BLaER1 treated with 17β-estradiol and CSF1 and Interleukin-3, amounts not matched to agents 10 nM and 100 nM (cell line): ENCODE data around the gene CCL14.

Experiments
- H3K27ac ChIP-seq, 11 experiments: shearing (Covaris generic); formaldehyde crosslinking; 2 replicates each; pipeline ENCODE4 v1.8.1; 2022
- H3K27me3 ChIP-seq, 11 experiments: shearing (Covaris generic); formaldehyde crosslinking; 2 replicates each; pipeline ENCODE4 v1.8.1; 2022
- H3K36me3 ChIP-seq, 11 experiments: shearing (Covaris generic); formaldehyde crosslinking; 2 replicates each; pipeline ENCODE4 v1.8.1; 2022
- H3K4me1 ChIP-seq, 10 experiments: shearing (Covaris generic); formaldehyde crosslinking; 2 replicates each; pipeline ENCODE4 v1.8.1; 2022
- H3K4me2 ChIP-seq, 11 experiments: shearing (Covaris generic); formaldehyde crosslinking; 2 replicates each; pipeline ENCODE4 v1.8.1; 2022
- H3K4me3 ChIP-seq, 10 experiments: shearing (Covaris generic); formaldehyde crosslinking; 2 replicates each; pipeline ENCODE4 v1.8.1; 2022
- H3K9ac ChIP-seq, 11 experiments: shearing (Covaris generic); formaldehyde crosslinking; 2 replicates each; pipeline ENCODE4 v1.8.1; 2022
- H3K9me3 ChIP-seq, 11 experiments: shearing (Covaris generic); formaldehyde crosslinking; replicated peaks in 1 of 11; 2 replicates each; pipeline ENCODE4 v1.8.1; 2022
- H4K20me1 ChIP-seq, 11 experiments: shearing (Covaris generic); formaldehyde crosslinking; 2 replicates each; pipeline ENCODE4 v1.8.1; 2022
- Cebpa-rat ChIP-seq, 11 experiments: shearing (Covaris generic); IDR thresholded peaks; 2 replicates each; pipeline ENCODE4 v1.8.1; 2022

The CCL14 gene

DNA sequence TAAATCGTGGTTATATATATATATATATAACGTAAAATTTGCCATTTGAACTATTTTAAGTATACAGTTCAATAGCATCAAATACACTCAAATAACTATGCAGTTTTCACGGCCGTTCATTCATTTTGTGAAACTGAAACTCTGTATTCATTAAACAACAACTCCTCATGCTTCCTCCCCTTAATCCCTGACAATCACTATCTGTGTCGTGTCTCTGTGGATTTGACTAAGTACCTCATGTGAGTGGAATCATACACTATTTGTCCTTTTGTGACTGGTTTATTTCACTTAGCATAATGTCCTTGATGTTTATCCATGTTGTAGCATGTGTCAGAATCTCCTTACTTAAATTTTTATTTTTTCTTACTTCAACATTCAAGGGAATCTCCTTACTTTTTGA lies 28.4 kb upstream of the CCL14 start:
- Histone ChIP-seq H3K27ac (no peak overlapping the region), H3K36me3 (no peaks in the 10 kb centered on the region; a peak in 1 of 22 replicates), H4K20me1 (no peaks in the 10 kb centered on the region), H3K4me1 (peaks cover 0 to 22% (median 11%) of the 10 kb centered on the region in 10 experiments; a peak in 13 of 20 replicates), H3K4me3 (no peak overlapping the region), H3K9ac (no peak overlapping the region), H3K9me3 (peaks cover 21 to 37% (median 31%) of the 10 kb centered on the region in 11 experiments), H3K4me2 (no peak overlapping the region), H3K27me3 (no peaks in the 10 kb centered on the region)
- no peak for TF ChIP-seq Cebpa-rat (IDR thresholded peaks at IDR 0.05)

DNA sequence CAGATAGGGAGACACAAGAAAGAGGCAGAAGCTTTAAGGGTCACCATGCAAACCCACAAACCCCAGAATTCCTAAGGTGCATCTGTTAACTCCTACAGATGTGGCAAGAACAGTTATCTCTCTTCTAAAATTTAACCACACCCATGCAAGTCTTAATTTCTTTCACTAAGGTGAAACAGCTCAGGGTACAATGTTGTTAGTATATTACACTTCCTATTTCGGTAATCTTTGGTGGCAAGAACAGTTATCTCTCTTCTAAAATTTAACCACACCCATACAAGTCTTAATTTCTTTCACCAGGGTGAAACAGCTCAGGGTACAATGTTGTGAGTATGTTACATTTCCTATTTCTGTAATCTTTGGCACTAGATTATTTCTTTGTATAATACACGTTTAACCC lies 24.7 kb upstream of the CCL14 start:
- no peaks in the 10 kb centered on the region for H3K4me1 ChIP-seq
- no peaks in the 10 kb centered on the region; a peak in 2 of 22 replicates for H3K36me3 ChIP-seq
- H3K9ac ChIP-seq = no peak overlapping the region
- H4K20me1 ChIP-seq = no peaks in the 10 kb centered on the region
- no peak overlapping the region for H3K4me2 ChIP-seq
- H3K4me3 ChIP-seq = no peak overlapping the region
- no peaks in the 10 kb centered on the region for H3K27me3 ChIP-seq
- peaks cover 40 to 61% (median 55%) of the 10 kb centered on the region in 11 experiments for H3K9me3 ChIP-seq
- TF ChIP-seq Cebpa-rat (IDR thresholded peaks at IDR 0.05) = no peak
- H3K27ac ChIP-seq = no peak overlapping the region

DNA sequence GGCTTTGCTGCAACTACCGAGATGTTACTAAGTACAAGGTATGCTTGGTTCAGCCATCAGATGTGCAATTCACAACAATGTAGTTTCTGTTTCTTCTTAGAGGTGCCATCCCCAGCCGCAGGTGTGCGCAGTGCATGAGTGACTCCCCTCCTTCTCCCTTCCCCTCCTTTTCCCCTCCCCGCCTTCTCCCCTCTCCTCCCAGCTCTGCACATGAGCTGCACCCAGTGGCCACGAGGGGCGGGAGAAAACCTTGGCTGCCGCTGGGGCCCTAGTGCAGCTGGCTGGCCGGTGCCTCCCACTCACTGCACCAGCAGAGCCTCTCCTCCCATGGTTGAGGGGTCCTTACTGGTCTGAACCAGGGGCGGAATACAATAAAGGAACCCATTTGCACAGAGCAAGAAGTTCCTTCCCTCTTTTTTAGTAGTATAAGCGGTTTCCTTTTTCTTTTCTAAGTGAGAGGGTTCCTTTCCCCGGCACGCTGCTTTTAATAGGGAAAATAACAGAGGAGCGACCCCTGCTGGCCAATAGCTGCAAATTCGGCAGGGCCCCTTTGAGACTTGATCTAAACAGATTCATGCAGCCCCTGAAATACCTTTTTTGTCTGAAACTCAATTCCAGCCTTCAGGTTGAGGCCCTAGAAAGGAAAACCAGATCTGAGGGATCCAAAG lies 22.6 kb upstream of the CCL14 start:
- H4K20me1 ChIP-seq = no peaks in the 10 kb centered on the region
- no peak overlapping the region for H3K9ac ChIP-seq
- peaks cover 40 to 61% (median 55%) of the 10 kb centered on the region in 11 experiments for H3K9me3 ChIP-seq
- H3K4me1 ChIP-seq = 0 out of 20 replicates have a peak, but pooled peaks cover 0 to 4% (median 0%) of the 10 kb centered on the region in 10 experiments
- H3K4me2 ChIP-seq = no peak overlapping the region
- H3K27ac ChIP-seq = no peak overlapping the region
- H3K4me3 ChIP-seq = no peak overlapping the region
- H3K36me3 ChIP-seq = no peaks in the 10 kb centered on the region; a peak in 2 of 22 replicates
- H3K27me3 ChIP-seq = no peaks in the 10 kb centered on the region
- no peak for TF ChIP-seq Cebpa-rat (IDR thresholded peaks at IDR 0.05)

DNA sequence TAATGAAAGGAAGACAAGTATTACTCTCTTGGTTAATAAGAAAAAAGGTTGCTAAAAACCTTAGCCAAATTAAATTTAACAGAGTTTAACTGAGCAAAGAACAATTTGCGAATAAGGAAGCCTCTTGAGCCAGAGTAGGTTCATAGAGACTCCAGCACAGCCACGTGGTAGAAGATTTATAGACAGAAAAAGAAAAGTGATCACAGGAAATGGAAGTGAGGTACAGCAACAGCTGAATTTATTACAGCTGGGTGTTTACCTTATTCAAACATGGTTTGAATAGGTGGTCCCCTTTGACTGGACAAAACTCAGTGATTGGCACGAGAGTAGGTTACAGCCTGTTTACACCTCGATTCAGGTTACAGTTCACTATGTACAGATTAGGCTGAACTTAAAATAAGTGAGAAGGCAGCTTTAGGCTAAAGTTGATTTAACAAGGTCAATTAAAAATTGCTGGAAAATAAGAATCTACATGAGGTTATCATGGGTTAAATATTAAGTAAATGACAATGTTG lies 18.1 kb upstream of the CCL14 start:
- Histone ChIP-seq H3K27me3 (no peaks in the 10 kb centered on the region), H3K36me3 (no peaks in the 10 kb centered on the region; a peak in 1 of 22 replicates), H3K9ac (no peak overlapping the region), H3K4me3 (no peak overlapping the region), H3K9me3 (peaks cover 16 to 23% (median 21%) of the 10 kb centered on the region in 11 experiments), H3K4me1 (0 out of 20 replicates have a peak, but pooled peaks cover 0 to 4% (median 0%) of the 10 kb centered on the region in 10 experiments), H3K4me2 (no peak overlapping the region), H3K27ac (no peak overlapping the region), H4K20me1 (no peaks in the 10 kb centered on the region)
- TF ChIP-seq Cebpa-rat (IDR thresholded peaks at IDR 0.05) = no peak

DNA sequence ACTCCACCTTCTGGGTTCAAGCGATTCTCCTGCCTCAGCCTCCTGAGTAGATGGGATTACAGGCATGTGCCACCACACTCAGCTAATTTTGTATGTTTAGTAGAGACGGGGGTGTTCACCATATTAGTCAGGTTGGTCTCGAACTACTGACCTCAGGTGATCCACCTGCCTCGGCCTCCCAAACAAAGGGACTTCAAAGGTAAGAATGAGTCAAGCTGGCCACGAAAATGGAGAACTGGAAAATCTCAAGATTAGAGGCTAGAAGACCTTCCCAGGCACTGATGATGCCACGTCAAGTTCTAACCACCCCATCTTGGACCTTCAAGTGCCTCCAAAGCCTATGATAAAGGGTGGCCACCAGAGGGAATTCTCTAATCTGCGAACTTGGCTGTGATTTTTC lies 16.1 kb upstream of the CCL14 start:
- Histone ChIP-seq H3K27me3 (no peaks in the 10 kb centered on the region), H3K4me2 (no peak overlapping the region), H3K9me3 (peaks cover 0 to 2% (median 1%) of the 10 kb centered on the region in 11 experiments; a peak in 8 of 22 replicates), H3K36me3 (no peaks in the 10 kb centered on the region), H3K4me3 (no peak overlapping the region), H3K4me1 (0 out of 20 replicates have a peak, but pooled peaks cover 0 to 4% (median 0%) of the 10 kb centered on the region in 10 experiments), H4K20me1 (no peaks in the 10 kb centered on the region), H3K9ac (no peak overlapping the region), H3K27ac (no peak overlapping the region)
- no peak for TF ChIP-seq Cebpa-rat (IDR thresholded peaks at IDR 0.05)

DNA sequence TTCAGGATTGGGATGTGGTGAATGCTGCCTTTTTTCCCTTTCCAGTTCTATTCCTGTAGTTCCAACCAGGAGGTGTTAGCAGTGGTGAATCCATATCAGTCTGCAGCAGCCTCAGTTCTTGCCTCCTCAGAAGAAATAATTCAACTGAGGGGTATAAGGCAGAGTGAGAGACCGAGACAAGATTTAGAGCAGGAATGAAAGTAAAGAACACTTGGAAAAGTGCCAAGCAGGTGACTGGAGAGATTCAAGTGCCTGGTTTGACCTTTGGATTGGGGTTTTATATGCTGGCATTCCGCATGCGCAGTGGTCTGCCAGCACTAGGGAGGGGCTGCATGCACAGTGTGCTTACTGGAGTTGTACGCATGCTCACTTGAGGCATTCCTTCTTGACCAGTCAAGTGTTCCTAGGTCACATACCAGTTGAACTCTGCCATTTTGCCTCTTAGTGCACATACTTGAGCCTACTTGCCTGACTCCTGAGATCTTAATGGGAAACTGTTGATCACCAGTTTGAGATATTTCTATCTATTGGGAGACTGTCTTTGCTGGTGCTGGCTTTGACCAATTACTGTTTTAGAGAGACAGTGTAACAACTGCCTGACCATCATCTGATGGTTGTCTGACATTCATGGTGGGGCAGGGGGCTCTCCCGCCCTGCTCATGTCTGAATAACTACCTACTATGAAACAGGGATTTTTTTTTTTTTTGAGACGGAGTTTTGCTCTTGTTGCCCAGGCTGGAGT lies 15.5 kb upstream of the CCL14 start:
- H3K36me3 ChIP-seq = no peaks in the 10 kb centered on the region
- no peak for TF ChIP-seq Cebpa-rat (IDR thresholded peaks at IDR 0.05)
- H3K27me3 ChIP-seq = no peaks in the 10 kb centered on the region
- peaks cover 0 to 4% (median 0%) of the 10 kb centered on the region in 10 experiments; a peak in 1 of 20 replicates for H3K4me1 ChIP-seq
- H4K20me1 ChIP-seq = no peaks in the 10 kb centered on the region
- no peaks in the 10 kb centered on the region for H3K9me3 ChIP-seq
- H3K4me2 ChIP-seq = no peak overlapping the region
- no peak overlapping the region for H3K9ac ChIP-seq
- no peak overlapping the region for H3K4me3 ChIP-seq
- no peak overlapping the region for H3K27ac ChIP-seq

DNA sequence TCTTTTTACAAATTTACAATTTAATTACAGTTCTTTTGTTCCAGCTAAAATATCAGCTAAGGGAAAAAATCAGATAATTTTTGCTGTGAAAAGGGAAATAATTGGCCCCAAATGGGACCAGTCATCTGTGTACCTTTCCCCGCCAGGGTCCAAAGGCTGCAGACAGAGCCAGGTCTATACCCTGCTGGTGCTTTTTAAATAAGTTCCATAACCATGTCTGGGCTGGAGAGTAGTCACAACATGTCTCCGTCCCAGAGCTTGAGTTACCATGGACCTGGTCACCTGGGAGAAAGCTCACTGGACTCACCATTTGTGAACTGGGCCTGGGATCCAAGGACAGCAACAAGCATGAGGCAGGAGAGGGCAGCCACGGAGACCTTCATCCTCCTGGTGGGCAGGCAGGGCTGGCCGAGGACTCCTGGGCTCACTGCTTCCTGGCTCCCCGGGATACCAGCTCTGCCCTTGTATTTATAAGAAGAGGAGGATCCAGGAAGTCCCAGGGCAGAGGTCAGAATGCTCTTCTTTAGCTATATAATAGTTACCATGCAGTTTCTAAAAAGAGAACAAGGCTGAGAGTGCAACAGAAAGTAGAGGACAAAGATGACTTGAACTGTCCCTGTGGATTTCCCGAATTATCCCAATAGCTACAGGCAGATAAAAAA lies 14.7 kb upstream of the CCL14 start, which contains the start of gene CCL15:
TSS of gene CCL15 (minus strand) at position 444 of the 662 bp plus-strand sequence. CDS start at position 383, 61 bp downstream.
- Histone ChIP-seq H3K4me2 (no peak within 1 kb of the TSS), H3K4me3 (no peak within 1 kb of the TSS)

DNA sequence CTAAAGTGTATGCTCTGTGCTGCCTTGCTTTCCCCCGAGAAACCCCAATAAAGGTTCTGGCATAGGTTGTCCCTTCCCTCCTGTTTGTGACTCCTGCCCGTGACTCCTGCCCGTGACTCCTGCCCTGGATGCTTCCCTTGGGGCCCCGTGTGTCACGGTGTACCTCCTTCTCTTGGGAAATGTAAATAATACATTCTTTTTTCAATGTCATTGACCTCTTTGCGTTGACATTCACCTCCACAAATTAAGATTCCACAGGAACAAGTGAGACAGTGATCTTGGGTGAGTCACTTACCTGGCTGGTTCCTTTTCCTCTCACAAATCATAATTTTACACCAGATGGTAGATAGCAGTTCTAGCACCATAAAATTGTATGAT lies 14.2 kb upstream of the CCL14 start:
- Histone ChIP-seq H3K36me3 (no peaks in the 10 kb centered on the region), H3K4me2 (no peak overlapping the region), H4K20me1 (no peaks in the 10 kb centered on the region), H3K4me1 (peaks cover 0 to 9% (median 2%) of the 10 kb centered on the region in 10 experiments; a peak in 4 of 20 replicates), H3K9me3 (no peaks in the 10 kb centered on the region), H3K27me3 (no peaks in the 10 kb centered on the region), H3K27ac (no peak overlapping the region), H3K4me3 (no peak overlapping the region), H3K9ac (no peak overlapping the region)
- no peak for TF ChIP-seq Cebpa-rat (IDR thresholded peaks at IDR 0.05)

More for the DNA sequence above, 14.7 kb upstream of the CCL14 start, which contains the start of gene CCL15:
- Histone ChIP-seq H4K20me1 (no peaks in the 10 kb centered on the region), H3K9me3 (no peaks in the 10 kb centered on the region), H3K9ac (no peak within 1 kb of the TSS), H3K27ac (no peak within 1 kb of the TSS), H3K27me3 (no peaks in the 10 kb centered on the region), H3K36me3 (no peaks in the 10 kb centered on the region), H3K4me1 (peaks cover 0 to 9% (median 2%) of the 10 kb centered on the region in 10 experiments; a peak in 4 of 20 replicates)
- no peak for TF ChIP-seq Cebpa-rat (IDR thresholded peaks at IDR 0.05)

DNA sequence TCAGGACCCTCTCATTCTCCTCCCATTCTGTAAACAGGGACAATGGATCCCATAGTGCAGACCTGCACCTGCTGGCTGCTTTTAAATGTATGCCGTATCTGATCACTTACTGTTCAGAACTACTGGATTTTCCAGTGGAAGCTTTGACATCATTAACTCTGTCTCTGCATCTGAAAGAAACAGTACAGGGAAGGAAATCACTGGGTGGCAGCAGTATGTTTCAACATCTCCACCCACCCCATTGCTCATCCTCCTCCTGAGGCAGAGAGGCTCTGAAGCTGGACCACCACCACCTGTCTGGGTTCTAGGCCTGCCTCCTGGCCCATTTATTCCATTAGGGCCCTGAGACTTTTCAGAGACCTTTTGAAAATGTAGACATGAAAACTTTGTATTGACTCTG lies 12.2 kb upstream of the CCL14 start:
- Histone ChIP-seq H3K27me3 (no peaks in the 10 kb centered on the region), H3K9ac (no peak overlapping the region), H3K27ac (no peak overlapping the region), H3K9me3 (peaks cover 0 to 15% (median 11%) of the 10 kb centered on the region in 11 experiments; a peak in 16 of 22 replicates), H4K20me1 (no peaks in the 10 kb centered on the region), H3K4me2 (no peak overlapping the region), H3K36me3 (no peaks in the 10 kb centered on the region), H3K4me1 (peaks cover 0 to 5% (median 2%) of the 10 kb centered on the region in 10 experiments; a peak in 4 of 20 replicates), H3K4me3 (no peak overlapping the region)
- no peak for TF ChIP-seq Cebpa-rat (IDR thresholded peaks at IDR 0.05)
